Adrenal gland (tissue), 5 donors: ENCODE measurements around the gene UNC13C.

Experiments
- POLR2A ChIP-seq, 2 donors: fragments of 450-650 bp; IDR thresholded peaks; one replicate each; pipeline ENCODE4 v1.6.1; 2017; ENCODE audit warnings: antibody characterized with exemption in 2 of 2, mild to moderate bottlenecking in 2 of 2, moderate library complexity in 1 of 2
- TF ChIP-seq, protein P1 (sequence below), 6 experiments: fragments of 450-650 bp in 4 of 6; fragments of 200-600 bp in 2 of 6; sonication (generic) in 1 of 6; IDR thresholded peaks; 1 replicate in 5 of 6; 2 replicates in 1 of 6; pipeline versions ENCODE4 v1.5.1 to v1.8.0; 2016 to 2021; ENCODE audit warnings: antibody characterized with exemption in 6 of 6, mild to moderate bottlenecking in 2 of 6, moderate library complexity in 1 of 6
- donor health status: DM: no; HTN: no; CAD: no.

DNA sequence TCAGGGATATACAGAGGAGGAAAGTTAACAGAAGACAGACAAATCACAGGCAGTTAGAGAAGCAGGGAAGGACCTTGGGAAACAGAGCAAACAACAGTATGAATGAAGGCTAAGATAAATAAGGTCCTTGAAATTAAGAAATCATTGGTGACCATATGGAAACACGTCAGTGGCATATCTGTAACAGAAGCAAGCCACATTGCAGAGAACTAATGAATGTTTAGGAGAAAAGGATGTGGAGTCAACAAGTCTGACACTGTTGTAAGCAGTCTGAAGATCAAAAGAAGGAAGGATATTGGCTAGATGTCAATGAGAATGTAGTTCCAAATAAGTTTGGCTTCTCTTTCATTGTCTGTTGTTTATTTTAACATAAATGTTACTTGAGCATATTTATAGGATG is 542.4 kb downstream of the UNC13C start:
- TF ChIP-seq, protein P1, sequence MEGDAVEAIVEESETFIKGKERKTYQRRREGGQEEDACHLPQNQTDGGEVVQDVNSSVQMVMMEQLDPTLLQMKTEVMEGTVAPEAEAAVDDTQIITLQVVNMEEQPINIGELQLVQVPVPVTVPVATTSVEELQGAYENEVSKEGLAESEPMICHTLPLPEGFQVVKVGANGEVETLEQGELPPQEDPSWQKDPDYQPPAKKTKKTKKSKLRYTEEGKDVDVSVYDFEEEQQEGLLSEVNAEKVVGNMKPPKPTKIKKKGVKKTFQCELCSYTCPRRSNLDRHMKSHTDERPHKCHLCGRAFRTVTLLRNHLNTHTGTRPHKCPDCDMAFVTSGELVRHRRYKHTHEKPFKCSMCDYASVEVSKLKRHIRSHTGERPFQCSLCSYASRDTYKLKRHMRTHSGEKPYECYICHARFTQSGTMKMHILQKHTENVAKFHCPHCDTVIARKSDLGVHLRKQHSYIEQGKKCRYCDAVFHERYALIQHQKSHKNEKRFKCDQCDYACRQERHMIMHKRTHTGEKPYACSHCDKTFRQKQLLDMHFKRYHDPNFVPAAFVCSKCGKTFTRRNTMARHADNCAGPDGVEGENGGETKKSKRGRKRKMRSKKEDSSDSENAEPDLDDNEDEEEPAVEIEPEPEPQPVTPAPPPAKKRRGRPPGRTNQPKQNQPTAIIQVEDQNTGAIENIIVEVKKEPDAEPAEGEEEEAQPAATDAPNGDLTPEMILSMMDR (IDR thresholded peaks at IDR 0.05): no peak
- no peak for TF ChIP-seq POLR2A (IDR thresholded peaks at IDR 0.05)
